ENCODE measurements around the gene SKOR1.

- TF ChIP-seq CTCF (IDR thresholded peaks at IDR 0.05), result no peak
- TF ChIP-seq POLR2A (IDR thresholded peaks at IDR 0.05), result no peak
Measured at GRCh38 chr15:67788986-67789385, 36.3 kb upstream of the SKOR1 start.

All from thyroid gland (tissue), 4 donors.